A549 (cell line): ENCODE measurements around the gene PPFIA4. TPM values are rescaled to one million over a fixed set of nuclear protein-coding genes. Genes with fewer than 3 reads are reported as not detected.

Experiments used
- ATAC-seq, 2 experiments: fragments of 200-7000 bp in 1 of 2; fragments of >200 bp in 1 of 2; cut with Nextera tagmentation in 1 of 2; cut with Tn5 transposase in 1 of 2; 3 replicates each; pipeline versions ENCODE4 v1.8.0 to v1.9.1; 2018 to 2020; ENCODE audit warnings: mild to moderate bottlenecking in 1 of 2, moderate library complexity in 1 of 2
- CTCF ChIA-PET: fragments of 300-600 bp; sonication (Branson Sonifier 250); formaldehyde crosslinking; extraction: SDS; loops from one replicate; lab custom pipeline; 2021; ENCODE audit warnings: antibody characterized with exemption, inconsistent platforms; lab: Yijun Ruan, JAX
- POLR2A ChIA-PET: fragments of 350-600 bp; formaldehyde crosslinking; extraction: SDS; loops from one replicate; lab custom pipeline; 2021; ENCODE audit warnings: antibody characterized with exemption, inconsistent platforms; lab: Yijun Ruan, JAX
- DNase-seq, 2 experiments: peaks; one replicate each; pipeline versions ENCODE4 v3.0.0 to v3.0.0-alpha.2; 2011 to 2016; ENCODE audit warnings: low read depth in 1 of 2, low spot score in 1 of 2
- FAIRE-seq: peaks from 2 replicates; lab custom pipeline; 2011; peaks lifted over from hg19 to GRCh38; lab: Jason Lieb, UNC
- H3K27ac ChIP-seq, 2 experiments: fragments of >200 bp; sonication (Bioruptor Twin); formaldehyde crosslinking; 3 replicates each; pipeline ENCODE4 v1.5.1; 2016 to 2017
- H3K4me1 ChIP-seq: fragments of >200 bp; sonication (Bioruptor Twin); formaldehyde crosslinking; 3 replicates; pipeline ENCODE4 v1.6.1; 2016
- H3K4me2 ChIP-seq: fragments of >200 bp; sonication (Bioruptor Twin); formaldehyde crosslinking; 3 replicates; pipeline ENCODE4 v1.6.1; 2016
- H3K4me3 ChIP-seq: fragments of >200 bp; sonication (Bioruptor Twin); formaldehyde crosslinking; 3 replicates; pipeline ENCODE4 v1.5.1; 2016
- H3K9me3 ChIP-seq: fragments of >200 bp; sonication (Bioruptor Twin); formaldehyde crosslinking; 3 replicates; pipeline ENCODE4 v1.6.1; 2016
- ATOH8 ChIP-seq: fragments of 250-450 bp; sonication (Bioruptor Pico); IDR thresholded peaks from 2 replicates; pipeline ENCODE4 v1.5.0; 2020; ENCODE audit warnings: low read depth, mild to moderate bottlenecking, moderate library complexity
- BCL3 ChIP-seq: fragments of >200 bp; sonication (Bioruptor Twin); formaldehyde crosslinking; IDR thresholded peaks from 3 replicates; pipeline ENCODE4 v1.6.1; 2016
- BHLHE40 ChIP-seq: IDR thresholded peaks from 2 replicates; pipeline ENCODE4 v1.6.1; 2012; ENCODE audit warnings: low read depth, low read length, inconsistent platforms
- CHD2 ChIP-seq: fragments of 150-350 bp; IDR thresholded peaks from 2 replicates; pipeline ENCODE4 v1.6.1; 2014; ENCODE audit warnings: low read length; ENCODE audit not compliant: partially characterized antibody
- EHF ChIP-seq: fragments of 250-450 bp; sonication (Bioruptor Pico); IDR thresholded peaks from 2 replicates; pipeline ENCODE4 v1.5.0; 2020; ENCODE audit warnings: mild to moderate bottlenecking
- EP300 ChIP-seq, 2 experiments: fragments of >200 bp; sonication (Bioruptor Twin); formaldehyde crosslinking; IDR thresholded peaks; 2 replicates in 1 of 2; 3 replicates in 1 of 2; pipeline ENCODE4 v1.6.1; 2016 to 2017
- ESRRA ChIP-seq: fragments of 150-350 bp; IDR thresholded peaks from 2 replicates; pipeline ENCODE4 v1.6.1; 2014; ENCODE audit warnings: mild to moderate bottlenecking, low read length, borderline replicate concordance
- FOSL2 ChIP-seq, 2 experiments: fragments of 450-650 bp in 1 of 2; fragments of >200 bp in 1 of 2; sonication (Bioruptor Twin) in 1 of 2; formaldehyde crosslinking; IDR thresholded peaks; 2 replicates each; pipeline versions ENCODE4 v1.5.0 to v1.6.1; 2016 to 2020; ENCODE audit warnings: mild to moderate bottlenecking in 1 of 2, moderate library complexity in 1 of 2
- HEYL ChIP-seq: fragments of 250-450 bp; sonication (Bioruptor Pico); IDR thresholded peaks from 2 replicates; pipeline ENCODE4 v1.8.0; 2021; ENCODE audit warnings: mild to moderate bottlenecking, moderate library complexity
- HOXB5 ChIP-seq: fragments of 250-450 bp; sonication (Bioruptor Pico); IDR thresholded peaks from 2 replicates; pipeline ENCODE4 v1.5.0; 2020; ENCODE audit warnings: mild to moderate bottlenecking, moderate library complexity
- KDM1A ChIP-seq: fragments of 200-600 bp; sonication (generic); IDR thresholded peaks from 2 replicates; pipeline ENCODE4 v1.6.1; 2016; ENCODE audit warnings: low read depth, mild to moderate bottlenecking
- MAFK ChIP-seq: fragments of 450-650 bp; IDR thresholded peaks from 2 replicates; pipeline ENCODE4 v1.6.1; 2014; ENCODE audit not compliant: partially characterized antibody
- MYC ChIP-seq: IDR thresholded peaks from 2 replicates; pipeline ENCODE4 v1.6.1; 2012; ENCODE audit warnings: mild to moderate bottlenecking, inconsistent platforms, low read length, improper control_type of control experiment, borderline replicate concordance
- NFE2L2 ChIP-seq: fragments of 150-350 bp; conservative IDR thresholded peaks from 2 replicates; pipeline ENCODE4 v1.6.1; 2014; ENCODE audit warnings: low read length
- POLR2AphosphoS2 ChIP-seq: conservative IDR thresholded peaks from 2 replicates; pipeline ENCODE4 v1.6.1; 2012; ENCODE audit warnings: low read length, improper control_type of control experiment, inconsistent platforms
- RAD21 ChIP-seq, 2 experiments: fragments of >200 bp in 1 of 2; sonication (Bioruptor Twin) in 1 of 2; formaldehyde crosslinking in 1 of 2; IDR thresholded peaks in 1 of 2; conservative IDR thresholded peaks in 1 of 2; 2 replicates in 1 of 2; 3 replicates in 1 of 2; pipeline ENCODE4 v1.6.1; 2012 to 2018; ENCODE audit warnings: inconsistent platforms in 1 of 2
- TFCP2L1 ChIP-seq: fragments of 250-450 bp; sonication (Bioruptor Pico); IDR thresholded peaks from 2 replicates; pipeline ENCODE4 v1.5.0; 2021; ENCODE audit warnings: mild to moderate bottlenecking
- TP53 ChIP-seq: fragments of 250-450 bp; sonication (Bioruptor Pico); IDR thresholded peaks from 2 replicates; pipeline ENCODE4 v1.5.0; 2021; ENCODE audit warnings: mild to moderate bottlenecking, moderate library complexity
- ZC3H11A ChIP-seq: fragments of 450-650 bp; IDR thresholded peaks from 2 replicates; pipeline ENCODE4 v1.6.1; 2014; ENCODE audit warnings: antibody characterized with exemption, mild to moderate bottlenecking
- ZFP36 ChIP-seq: fragments of 450-650 bp; IDR thresholded peaks from 2 replicates; pipeline ENCODE4 v1.6.1; 2014; ENCODE audit warnings: borderline replicate concordance; ENCODE audit not compliant: partially characterized antibody
- ZNF302 ChIP-seq: fragments of 250-450 bp; sonication (Bioruptor Pico); IDR thresholded peaks from 2 replicates; pipeline ENCODE4 v1.9.0; 2021; ENCODE audit warnings: inconsistent platforms, mild to moderate bottlenecking, moderate library complexity
- WGBS: methylation state at CpG from one replicate; pipeline ENCODE4 v1.1.6; 2017; ENCODE audit errors: missing lambda C conversion rate; 5-methylcytosine and 5-hydroxymethylcytosine counted together
- polyA plus RNA-seq, 4 experiments: library from polyadenylated mRNA; depleted of rRNA in 3 of 4; stranded (reverse); fragments of >200 nt; fragmentation: RNase III in 1 of 4; extraction: RNeasy Plus Mini Kit Qiagen cat#74134 plus additional on column Dnase treatment in 1 of 4; gene quantifications; 2 replicates in 3 of 4; 3 replicates in 1 of 4; pipeline ENCODE4 v1.2.3, GENCODE V29; 2011 to 2017
- TF ChIP-seq, protein P1 (sequence below): IDR thresholded peaks from 2 replicates; pipeline ENCODE4 v1.6.1; 2012
- TF ChIP-seq, protein P2 (sequence below): fragments of 150-350 bp; IDR thresholded peaks from 2 replicates; pipeline ENCODE4 v1.6.1; 2014; ENCODE audit warnings: low read depth, mild to moderate bottlenecking, low read length

Gene PPFIA4
- polyA plus RNA-seq, 2 of the 4 experiments (the other 2 are of a cell fraction) = 0.47 to 0.63 TPM

GRCh38 chr1:203046984-203047630 is 20.8 kb downstream of the PPFIA4 start:
- Histone ChIP-seq H3K27ac (no peak overlapping the region), H3K4me1 (peaks cover 6% of the 10 kb centered on the region; the same call in 2 of the 3 replicates)
- POLR2A ChIA-PET = no interaction called here
- peak; percentile 69 to 75; a peak in 5 of 6 replicates for ATAC-seq
- TF ChIP-seq MYC (no peak), TFCP2L1 (CRISPR knock-in tag) (no peak), FOSL2 (IDR thresholded peaks at IDR 0.05) (peak; percentile 57; the same call in 1 of the 2 replicates), FOSL2 (CRISPR knock-in tag; IDR thresholded peaks at IDR 0.05) (peak; percentile 59), HOXB5 (peak; percentile 78; the same call in 1 of the 2 replicates), BHLHE40 (peak; percentile 31; the same call in 1 of the 2 replicates)
- TF ChIP-seq, all 56 proteins: peak for 3
- peak; percentile 33 to 62 for DNase-seq
- Histone ChIP-seq H3K4me2 (0 out of 3 replicates have a peak overlapping the region, but pooled peaks have one; percentile 11), H3K4me3 (no peak overlapping the region), H3K9me3 (no peaks in the 10 kb centered on the region)
- CTCF ChIA-PET = interaction anchor here (0.6 to 30.5 kb wide), 8 partner anchors 10 to 704 kb away, joined by 3 to 452 read pairs (median 20); partner anchors contain the start of gene MYBPH
- WGBS = 54% methylated on average over 15 of the region's 15 CpGs
- FAIRE-seq = peak; percentile 18

- WGBS = 73% methylated on average over 11 of the region's 11 CpGs
- FAIRE-seq (no peak), ATAC-seq (peak in 1 of 2 experiments; percentile 15; a peak in 1 of 6 replicates), DNase-seq (no peak)
- H3K4me2 ChIP-seq = no peak overlapping the region
- H3K4me1 ChIP-seq = peaks cover 6% of the 10 kb centered on the region; the same call in 2 of the 3 replicates
- no peaks in the 10 kb centered on the region for H3K9me3 ChIP-seq
- H3K27ac ChIP-seq = no peak overlapping the region
- TF ChIP-seq ESRRA (no peak), ZFP36 (no peak), ZC3H11A (no peak), BCL3 (no peak), HEYL (CRISPR knock-in tag) (no peak), MAFK (no peak), TP53 (CRISPR knock-in tag) (no peak), ZNF302 (CRISPR knock-in tag) (no peak), NFE2L2 (no peak), EP300 (IDR thresholded peaks at IDR 0.05) (no peak)
- TF ChIP-seq, protein P1, sequence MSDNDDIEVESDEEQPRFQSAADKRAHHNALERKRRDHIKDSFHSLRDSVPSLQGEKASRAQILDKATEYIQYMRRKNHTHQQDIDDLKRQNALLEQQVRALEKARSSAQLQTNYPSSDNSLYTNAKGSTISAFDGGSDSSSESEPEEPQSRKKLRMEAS = no peak
- TF ChIP-seq, protein P2, sequence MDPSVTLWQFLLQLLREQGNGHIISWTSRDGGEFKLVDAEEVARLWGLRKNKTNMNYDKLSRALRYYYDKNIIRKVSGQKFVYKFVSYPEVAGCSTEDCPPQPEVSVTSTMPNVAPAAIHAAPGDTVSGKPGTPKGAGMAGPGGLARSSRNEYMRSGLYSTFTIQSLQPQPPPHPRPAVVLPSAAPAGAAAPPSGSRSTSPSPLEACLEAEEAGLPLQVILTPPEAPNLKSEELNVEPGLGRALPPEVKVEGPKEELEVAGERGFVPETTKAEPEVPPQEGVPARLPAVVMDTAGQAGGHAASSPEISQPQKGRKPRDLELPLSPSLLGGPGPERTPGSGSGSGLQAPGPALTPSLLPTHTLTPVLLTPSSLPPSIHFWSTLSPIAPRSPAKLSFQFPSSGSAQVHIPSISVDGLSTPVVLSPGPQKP = no peak
- ChIA-PET POLR2A (no interaction called here), CTCF (interaction anchor here (5.8 to 30.5 kb wide), 4 partner anchors 11 to 220 kb away, joined by 38 to 452 read pairs (median 244); partner anchors contain the start of gene MYBPH)
- no peak overlapping the region for H3K4me3 ChIP-seq
Measured at GRCh38 chr1:203048086-203048485, 21.8 kb downstream of the PPFIA4 start.

GRCh38 chr1:203048555-203049051 is 22.3 kb downstream of the PPFIA4 start:
- CTCF ChIA-PET = interaction anchor here (1.3 to 30.5 kb wide), 4 partner anchors 12 to 220 kb away, joined by 3 to 452 read pairs (median 169); no protein-coding TSS in a partner anchor
- FAIRE-seq = no peak

More at GRCh38 chr1:203048555-203049051, 22.3 kb downstream of the PPFIA4 start:
- no peak overlapping the region for H3K27ac ChIP-seq
- 87% methylated on average over 14 of the region's 23 CpGs for WGBS
- no peak overlapping the region for H3K4me3 ChIP-seq
- no peaks in the 10 kb centered on the region for H3K9me3 ChIP-seq
- peaks cover 6% of the 10 kb centered on the region; the same call in 2 of the 3 replicates for H3K4me1 ChIP-seq
- no peak for DNase-seq
- POLR2A ChIA-PET = no interaction called here
- ATAC-seq = peak; percentile 21 to 82; a peak in 3 of 6 replicates
- TF ChIP-seq KDM1A (no peak), ATOH8 (CRISPR knock-in tag) (no peak), EHF (no peak), HOXB5 (no peak), RAD21 (conservative IDR thresholded peaks at IDR 0.05 in 1 of 2, IDR thresholded peaks at IDR 0.05 in 1 of 2) (no peak), POLR2AphosphoS2 (no peak), CHD2 (no peak), ZC3H11A (no peak)
- TF ChIP-seq, protein P1 = no peak
- no peak overlapping the region for H3K4me2 ChIP-seq
